Fibroblast of pulmonary artery (primary cell): ENCODE measurements around the gene ZNF8.

Experiments
- DNase-seq: peaks from one replicate; pipeline ENCODE4 v3.0.0-alpha.2; 2010; ENCODE audit warnings: low read depth
- H3K4me3 ChIP-seq: replicated peaks from 2 replicates; pipeline ENCODE4 v1.5.1; 2011; ENCODE audit warnings: low read depth, mild to moderate bottlenecking, control low read depth, low read length, moderate library complexity
- CTCF ChIP-seq: IDR thresholded peaks from 2 replicates; pipeline ENCODE4 v1.5.1; 2011; ENCODE audit warnings: mild to moderate bottlenecking, control low read depth, low read length, inconsistent platforms; ENCODE audit errors: missing control alignments

The ZNF8 gene

GRCh38 chr19:58335630-58336029, 56.9 kb downstream of the ZNF8 start:
- DNase-seq, result no peak
- no peak for TF ChIP-seq CTCF
- no peak overlapping the region for H3K4me3 ChIP-seq

- no peak overlapping the region for H3K4me3 ChIP-seq
- no peak for DNase-seq
- no peak for TF ChIP-seq CTCF
These were observed 57.5 kb downstream of the ZNF8 start for GRCh38 chr19:58336216-58336615.

GRCh38 chr19:58336820-58337219, 58.1 kb downstream of the ZNF8 start:
- no peak for TF ChIP-seq CTCF
- DNase-seq, result no peak
- H3K4me3 ChIP-seq, result no peak overlapping the region

GRCh38 chr19:58338336-58338735, 59.6 kb downstream of the ZNF8 start:
- H3K4me3 ChIP-seq, result no peak overlapping the region
- TF ChIP-seq CTCF, result no peak
- no peak for DNase-seq

- DNase-seq, result no peak
These were observed 60.2 kb downstream of the ZNF8 start for GRCh38 chr19:58338825-58339558.

GRCh38 chr19:58345558-58345957, 66.8 kb downstream of the ZNF8 start:
- no peak for DNase-seq
- no peak overlapping the region for H3K4me3 ChIP-seq
- TF ChIP-seq CTCF, result no peak

More at GRCh38 chr19:58338825-58339558, 60.2 kb downstream of the ZNF8 start:
- H3K4me3 ChIP-seq, result no peak overlapping the region
- no peak for TF ChIP-seq CTCF
